Caco-2 (cell line): ENCODE results near the gene KCNQ1OT1. TPM values are rescaled to one million over a fixed set of nuclear protein-coding genes. Genes with fewer than 3 reads are reported as not detected.

Experiments
- BruUV-seq: library from RNA; stranded (reverse); fragments of 400-500 nt; replicated peaks from 2 replicates; lab custom pipeline; 2021; lab: Mats Ljungman, UMichigan
- CTCF ChIA-PET: fragments of 300-600 bp; sonication (Branson Sonifier 250); formaldehyde crosslinking; loops from one replicate; lab custom pipeline; 2022; ENCODE audit warnings: antibody characterized with exemption; lab: Charles Lee
- POLR2A ChIA-PET: fragments of 300-600 bp; sonication (Branson Sonifier 250); formaldehyde crosslinking; loops from one replicate; lab custom pipeline; 2022; ENCODE audit warnings: antibody characterized with exemption; lab: Charles Lee
- DNase-seq, 2 experiments: peaks; one replicate each; pipeline versions ENCODE4 v3.0.0 to v3.0.0-alpha.2; 2020 to 2022
- H3K27me3 ChIP-seq: replicated peaks from 2 replicates; pipeline ENCODE4 v1.6.0; 2011; ENCODE audit warnings: low read length; ENCODE audit not compliant: control insufficient read depth, insufficient read depth
- H3K36me3 ChIP-seq: 2 replicates; pipeline ENCODE4 v1.5.1; 2011; ENCODE audit warnings: low read length; ENCODE audit not compliant: control insufficient read depth, insufficient read depth
- H3K4me1 ChIP-seq: fragments of 250-450 bp; sonication (Bioruptor Pico); 2 replicates; pipeline ENCODE4 v1.5.1; 2020; ENCODE audit warnings: mild to moderate bottlenecking
- H3K4me3 ChIP-seq: 2 replicates; pipeline ENCODE4 v1.5.1; 2011; ENCODE audit warnings: low read depth, mild to moderate bottlenecking, control low read depth, low read length
- H3K9me3 ChIP-seq: fragments of 250-450 bp; sonication (Bioruptor Pico); 2 replicates; pipeline ENCODE4 v1.5.1; 2020; ENCODE audit warnings: mild to moderate bottlenecking, moderate library complexity
- H3K27ac Mint-ChIP-seq: one replicate; pipeline ENCODE4 v1.8.0; 2022; ENCODE audit warnings: mixed read lengths; ENCODE audit not compliant: unreplicated experiment
- H3K27me3 Mint-ChIP-seq: one replicate; pipeline ENCODE4 v1.8.0; 2022; ENCODE audit warnings: mixed read lengths; ENCODE audit not compliant: insufficient read depth, unreplicated experiment
- H3K36me3 Mint-ChIP-seq: one replicate; pipeline ENCODE4 v1.8.0; 2022; ENCODE audit warnings: mild to moderate bottlenecking, mixed read lengths; ENCODE audit not compliant: insufficient read depth, unreplicated experiment
- H3K4me1 Mint-ChIP-seq: one replicate; pipeline ENCODE4 v1.8.0; 2022; ENCODE audit warnings: low read depth, mixed read lengths; ENCODE audit not compliant: unreplicated experiment
- H3K4me3 Mint-ChIP-seq: one replicate; pipeline ENCODE4 v1.8.0; 2022; ENCODE audit warnings: mild to moderate bottlenecking, moderate library complexity, mixed read lengths; ENCODE audit not compliant: unreplicated experiment
- H3K9me3 Mint-ChIP-seq: one replicate; pipeline ENCODE4 v1.8.0; 2022; ENCODE audit warnings: mixed read lengths; ENCODE audit not compliant: unreplicated experiment
- intact Hi-C: fragments of 100-400 bp; cut with micrococcal nuclease; formaldehyde crosslinking; loops from one replicate; pipeline ENCODE4 v1.10.0; 2022; ENCODE audit not compliant: unreplicated experiment
- total RNA-seq: library from RNA; stranded (reverse); gene quantifications from 2 replicates; pipeline ENCODE4 v1.2.3, GENCODE V29; 2022
- TF ChIP-seq, protein P1 (sequence below), 2 experiments: fragments of 200-600 bp in 1 of 2; IDR thresholded peaks; 1 replicate in 1 of 2; 2 replicates in 1 of 2; pipeline versions ENCODE4 v1.5.1 to v1.8.0; 2011 to 2022; ENCODE audit warnings: antibody characterized with exemption in 1 of 2, control low read depth in 1 of 2, inconsistent platforms in 1 of 2, low read depth in 1 of 2, low read length in 1 of 2, mild to moderate bottlenecking in 1 of 2, moderate library complexity in 1 of 2; ENCODE audit not compliant: insufficient read depth in 1 of 2, severe bottlenecking in 1 of 2, unreplicated experiment in 1 of 2

KCNQ1OT1 gene
- total RNA-seq, 1 experiment from 2014 or later = 7.5 TPM

DNA sequence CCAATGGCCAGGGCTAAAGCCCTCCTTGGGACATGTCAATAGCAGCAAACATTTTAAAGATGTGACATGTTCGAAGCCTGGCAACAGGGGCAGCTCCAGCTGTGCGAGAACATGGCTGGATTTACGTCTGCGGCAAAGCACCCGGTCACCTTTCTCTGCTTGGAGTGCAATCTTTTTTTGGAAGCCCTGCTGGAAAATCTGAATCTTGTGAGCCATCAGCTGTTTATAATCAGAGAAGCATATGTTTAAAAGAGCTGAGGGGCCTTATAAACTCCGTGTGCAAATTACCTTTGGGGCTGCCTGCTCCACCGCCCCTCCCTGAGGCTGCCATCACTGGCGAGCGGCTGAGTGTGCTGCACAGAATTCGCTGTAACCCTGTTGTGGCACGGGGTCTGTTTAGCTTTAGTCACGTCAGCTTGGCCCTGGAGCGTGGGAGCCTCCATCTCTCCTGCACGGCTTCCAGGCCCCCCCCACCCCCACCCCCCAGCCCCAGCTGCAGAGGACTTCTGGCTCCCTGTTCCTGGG is 9.0 kb upstream of the KCNQ1OT1 start:
- Mint-ChIP-seq H3K27me3 (no peaks in the 10 kb centered on the region), H3K36me3 (no peaks in the 10 kb centered on the region), H3K4me3 (no peak overlapping the region), H3K4me1 (no peaks in the 10 kb centered on the region), H3K27ac (no peak overlapping the region), H3K9me3 (peaks cover 13% of the 10 kb centered on the region)
- ChIA-PET CTCF (no interaction called here), POLR2A (no interaction called here)
- Histone ChIP-seq H3K4me3 (no peak overlapping the region), H3K9me3 (peaks cover 10% of the 10 kb centered on the region), H3K4me1 (no peaks in the 10 kb centered on the region), H3K36me3 (no peaks in the 10 kb centered on the region), H3K27me3 (no peaks in the 10 kb centered on the region)
- TF ChIP-seq, protein P1, sequence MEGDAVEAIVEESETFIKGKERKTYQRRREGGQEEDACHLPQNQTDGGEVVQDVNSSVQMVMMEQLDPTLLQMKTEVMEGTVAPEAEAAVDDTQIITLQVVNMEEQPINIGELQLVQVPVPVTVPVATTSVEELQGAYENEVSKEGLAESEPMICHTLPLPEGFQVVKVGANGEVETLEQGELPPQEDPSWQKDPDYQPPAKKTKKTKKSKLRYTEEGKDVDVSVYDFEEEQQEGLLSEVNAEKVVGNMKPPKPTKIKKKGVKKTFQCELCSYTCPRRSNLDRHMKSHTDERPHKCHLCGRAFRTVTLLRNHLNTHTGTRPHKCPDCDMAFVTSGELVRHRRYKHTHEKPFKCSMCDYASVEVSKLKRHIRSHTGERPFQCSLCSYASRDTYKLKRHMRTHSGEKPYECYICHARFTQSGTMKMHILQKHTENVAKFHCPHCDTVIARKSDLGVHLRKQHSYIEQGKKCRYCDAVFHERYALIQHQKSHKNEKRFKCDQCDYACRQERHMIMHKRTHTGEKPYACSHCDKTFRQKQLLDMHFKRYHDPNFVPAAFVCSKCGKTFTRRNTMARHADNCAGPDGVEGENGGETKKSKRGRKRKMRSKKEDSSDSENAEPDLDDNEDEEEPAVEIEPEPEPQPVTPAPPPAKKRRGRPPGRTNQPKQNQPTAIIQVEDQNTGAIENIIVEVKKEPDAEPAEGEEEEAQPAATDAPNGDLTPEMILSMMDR (IDR thresholded peaks at IDR 0.05; ENCODE audit: insufficient read depth in 1 of 2, low read depth in 1 of 2, low read length in 1 of 2, severe bottlenecking in 1 of 2, unreplicated experiment in 1 of 2) = no peak
- DNase-seq = no peak
- BruUV-seq = no TSS peak
- intact Hi-C loops = no loop called here

DNA sequence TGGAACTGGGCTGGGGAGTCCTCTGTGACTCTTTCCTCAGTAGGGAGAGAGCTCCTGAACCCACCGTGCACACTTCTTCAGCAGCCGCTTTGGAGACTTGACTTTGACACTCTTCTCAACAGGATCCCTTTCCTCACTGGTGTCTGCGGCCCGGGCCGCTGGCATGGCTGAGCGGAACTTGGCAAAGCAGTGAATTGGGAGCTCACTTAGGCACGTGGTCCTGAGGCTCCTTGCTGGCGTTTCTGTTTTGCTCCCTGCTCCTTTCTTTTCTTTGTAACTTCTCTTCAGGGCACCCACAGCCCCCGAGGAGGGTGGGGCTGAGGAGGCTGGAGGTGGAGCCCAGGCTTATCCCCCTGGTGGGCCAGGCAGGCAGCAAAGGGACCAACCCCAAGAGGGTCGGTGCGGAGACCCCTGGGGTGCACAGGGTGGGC is 8.4 kb upstream of the KCNQ1OT1 start:
- no TSS peak for BruUV-seq
- CTCF ChIA-PET = no interaction called here
- Histone ChIP-seq H3K27me3 (no peaks in the 10 kb centered on the region), H3K4me3 (no peak overlapping the region), H3K36me3 (no peaks in the 10 kb centered on the region), H3K4me1 (no peaks in the 10 kb centered on the region), H3K9me3 (peaks cover 10% of the 10 kb centered on the region)
- Mint-ChIP-seq H3K9me3 (peaks cover 13% of the 10 kb centered on the region), H3K36me3 (no peaks in the 10 kb centered on the region), H3K4me3 (no peak overlapping the region), H3K27me3 (no peaks in the 10 kb centered on the region), H3K4me1 (no peaks in the 10 kb centered on the region), H3K27ac (no peak overlapping the region)
- intact Hi-C loops = no loop called here
- TF ChIP-seq, protein P1 (IDR thresholded peaks at IDR 0.05; ENCODE audit: insufficient read depth in 1 of 2, low read depth in 1 of 2, low read length in 1 of 2, severe bottlenecking in 1 of 2, unreplicated experiment in 1 of 2) = no peak
- DNase-seq = no peak
- POLR2A ChIA-PET = no interaction called here

DNA sequence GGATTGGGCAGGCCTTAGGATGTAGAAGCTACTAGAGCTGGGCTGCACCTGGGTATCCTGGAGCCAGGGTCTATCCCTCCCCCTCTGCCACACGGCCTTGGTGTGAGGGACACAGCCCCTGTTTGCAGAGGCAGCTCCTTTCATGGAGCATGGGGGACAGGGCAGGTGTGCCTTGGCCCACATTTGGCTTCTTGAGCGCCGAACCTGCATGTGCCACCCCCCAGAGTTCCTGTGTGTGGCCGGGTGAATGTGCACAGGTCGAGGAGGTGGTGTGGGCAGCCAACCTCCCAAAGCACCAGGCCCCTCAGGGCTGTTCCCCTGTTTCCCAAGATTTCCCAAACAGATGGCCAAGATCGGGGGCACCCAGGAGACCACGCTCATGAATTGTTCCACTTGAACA is 7.9 kb upstream of the KCNQ1OT1 start:
- Histone ChIP-seq H3K27me3 (no peaks in the 10 kb centered on the region), H3K9me3 (peaks cover 10% of the 10 kb centered on the region), H3K4me3 (no peak overlapping the region), H3K36me3 (no peaks in the 10 kb centered on the region), H3K4me1 (no peaks in the 10 kb centered on the region)
- POLR2A ChIA-PET = no interaction called here
- DNase-seq = no peak
- CTCF ChIA-PET = no interaction called here
- Mint-ChIP-seq H3K27me3 (no peaks in the 10 kb centered on the region), H3K4me1 (no peaks in the 10 kb centered on the region), H3K36me3 (no peaks in the 10 kb centered on the region), H3K9me3 (peaks cover 13% of the 10 kb centered on the region), H3K27ac (no peak overlapping the region), H3K4me3 (no peak overlapping the region)
- TF ChIP-seq, protein P1 (IDR thresholded peaks at IDR 0.05; ENCODE audit: insufficient read depth in 1 of 2, low read depth in 1 of 2, low read length in 1 of 2, severe bottlenecking in 1 of 2, unreplicated experiment in 1 of 2) = no peak
- no TSS peak for BruUV-seq
- intact Hi-C loops = no loop called here
